Cardiac fibroblast (primary cell): ENCODE results near the gene VCAN.

ENCODE experiments used
- DNase-seq, 2 donors: peaks; one replicate each; pipeline versions ENCODE4 v3.0.0 to v3.0.0-alpha.2; 2010; ENCODE audit warnings: low read depth in 2 of 2
- H3K4me3 ChIP-seq, 2 donors: replicated peaks in 1 of 2; 1 replicate in 1 of 2; 2 replicates in 1 of 2; pipeline ENCODE4 v1.5.1; 2011; ENCODE audit warnings: low read depth in 2 of 2, low read length in 2 of 2, mild to moderate bottlenecking in 2 of 2, moderate library complexity in 1 of 2
- TF ChIP-seq, protein P1 (sequence below): IDR thresholded peaks from one replicate; pipeline ENCODE4 v1.5.1; 2011; ENCODE audit warnings: low read depth, mild to moderate bottlenecking, low read length, inconsistent platforms

VCAN gene

DNA sequence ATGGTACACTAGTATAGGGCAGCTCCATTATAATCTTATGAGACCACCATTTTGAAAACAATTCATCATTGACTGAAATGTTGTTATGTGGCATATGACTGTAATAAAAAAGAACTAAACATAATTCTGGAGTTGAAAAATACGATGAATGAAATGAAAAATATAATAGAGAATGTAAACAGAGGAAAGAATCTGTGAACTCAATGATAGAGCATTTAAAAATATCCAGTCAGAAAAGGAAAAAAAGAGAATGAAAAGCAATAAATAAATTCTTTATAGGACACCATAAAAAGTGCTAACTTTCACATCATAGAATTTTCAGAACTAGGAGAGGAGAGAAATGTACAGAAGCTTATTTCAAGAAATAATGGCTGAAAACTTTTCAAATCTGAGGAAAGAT, 17.6 kb upstream of the VCAN start:
- TF ChIP-seq, protein P1, sequence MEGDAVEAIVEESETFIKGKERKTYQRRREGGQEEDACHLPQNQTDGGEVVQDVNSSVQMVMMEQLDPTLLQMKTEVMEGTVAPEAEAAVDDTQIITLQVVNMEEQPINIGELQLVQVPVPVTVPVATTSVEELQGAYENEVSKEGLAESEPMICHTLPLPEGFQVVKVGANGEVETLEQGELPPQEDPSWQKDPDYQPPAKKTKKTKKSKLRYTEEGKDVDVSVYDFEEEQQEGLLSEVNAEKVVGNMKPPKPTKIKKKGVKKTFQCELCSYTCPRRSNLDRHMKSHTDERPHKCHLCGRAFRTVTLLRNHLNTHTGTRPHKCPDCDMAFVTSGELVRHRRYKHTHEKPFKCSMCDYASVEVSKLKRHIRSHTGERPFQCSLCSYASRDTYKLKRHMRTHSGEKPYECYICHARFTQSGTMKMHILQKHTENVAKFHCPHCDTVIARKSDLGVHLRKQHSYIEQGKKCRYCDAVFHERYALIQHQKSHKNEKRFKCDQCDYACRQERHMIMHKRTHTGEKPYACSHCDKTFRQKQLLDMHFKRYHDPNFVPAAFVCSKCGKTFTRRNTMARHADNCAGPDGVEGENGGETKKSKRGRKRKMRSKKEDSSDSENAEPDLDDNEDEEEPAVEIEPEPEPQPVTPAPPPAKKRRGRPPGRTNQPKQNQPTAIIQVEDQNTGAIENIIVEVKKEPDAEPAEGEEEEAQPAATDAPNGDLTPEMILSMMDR: no peak
- H3K4me3 ChIP-seq: no peak overlapping the region
- DNase-seq: no peak

DNA sequence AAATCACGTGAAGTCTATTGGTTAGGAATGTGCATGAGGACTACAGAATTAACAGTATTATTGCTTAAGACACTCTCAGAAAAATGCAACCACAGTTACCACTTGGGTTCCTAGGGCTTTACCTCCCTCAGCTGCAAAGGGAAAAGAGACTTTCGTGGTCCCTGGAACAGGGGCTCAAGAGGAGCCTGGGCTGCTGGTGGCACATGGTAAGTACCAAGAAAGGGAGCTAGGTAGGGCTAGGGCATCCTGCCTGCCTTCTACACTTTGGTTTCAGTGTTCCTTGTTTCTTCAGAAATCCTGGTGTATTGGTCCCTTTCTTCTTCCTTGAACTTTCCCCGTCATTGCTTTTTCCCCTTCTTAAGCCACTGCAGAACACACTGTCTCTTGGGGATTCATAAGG, 7.3 kb upstream of the VCAN start:
- no peak overlapping the region for H3K4me3 ChIP-seq
- TF ChIP-seq, protein P1: no peak
- DNase-seq: no peak

DNA sequence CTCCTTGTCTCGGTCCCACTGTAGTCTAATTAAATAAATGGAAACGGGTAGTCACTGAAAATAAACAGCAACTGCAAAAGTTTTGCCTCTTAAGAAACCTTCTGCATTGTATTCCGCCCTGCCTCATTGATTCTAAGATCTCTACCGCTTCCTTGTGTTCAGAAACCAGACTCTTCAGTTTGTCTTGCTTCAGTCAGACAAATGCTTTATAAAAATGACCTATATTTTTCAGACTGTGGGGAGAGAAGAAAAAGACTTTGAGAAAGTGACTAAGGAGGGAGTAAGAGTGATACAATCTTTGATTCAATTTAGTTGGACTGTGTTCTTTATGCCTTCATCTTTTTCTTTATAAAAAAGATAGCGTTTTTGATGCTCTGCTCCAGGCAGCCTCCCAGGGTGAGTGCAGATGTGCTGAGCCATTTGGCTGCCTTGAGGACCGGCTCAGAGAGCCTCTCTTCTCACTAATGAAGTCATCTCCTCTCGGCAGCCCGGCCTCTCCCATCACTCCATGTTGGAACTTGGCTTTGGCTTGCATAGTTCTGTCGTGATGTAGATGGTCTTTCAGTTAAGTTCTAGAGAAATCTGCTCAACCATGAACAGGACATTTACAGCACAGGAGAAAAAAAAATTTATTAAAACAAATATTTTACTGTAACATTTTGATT, 4.0 kb upstream of the VCAN start:
- peak; percentile 60 to 68 for DNase-seq
- TF ChIP-seq, protein P1: peak; percentile 16
- H3K4me3 ChIP-seq: no peak overlapping the region

DNA sequence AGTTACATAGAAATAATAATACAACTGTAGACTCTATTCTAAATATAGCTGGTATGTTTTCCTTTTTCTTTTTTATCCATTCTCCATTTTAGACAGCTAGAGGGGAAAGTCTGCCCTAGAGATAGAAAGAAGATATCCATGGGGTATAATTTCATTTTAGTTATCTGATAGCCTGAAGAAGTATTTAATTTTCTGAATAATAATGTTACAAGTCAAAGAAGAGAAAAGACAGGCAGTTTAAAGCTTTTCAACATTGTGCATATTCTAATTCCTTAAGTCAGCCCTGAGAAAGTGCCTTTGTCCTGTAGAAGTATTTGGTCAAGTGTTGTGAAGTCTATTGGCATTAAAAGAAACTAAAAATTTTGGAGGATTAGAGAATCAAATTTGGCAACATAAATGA, 2.5 kb upstream of the VCAN start:
- TF ChIP-seq, protein P1: no peak
- no peak for DNase-seq

DNA sequence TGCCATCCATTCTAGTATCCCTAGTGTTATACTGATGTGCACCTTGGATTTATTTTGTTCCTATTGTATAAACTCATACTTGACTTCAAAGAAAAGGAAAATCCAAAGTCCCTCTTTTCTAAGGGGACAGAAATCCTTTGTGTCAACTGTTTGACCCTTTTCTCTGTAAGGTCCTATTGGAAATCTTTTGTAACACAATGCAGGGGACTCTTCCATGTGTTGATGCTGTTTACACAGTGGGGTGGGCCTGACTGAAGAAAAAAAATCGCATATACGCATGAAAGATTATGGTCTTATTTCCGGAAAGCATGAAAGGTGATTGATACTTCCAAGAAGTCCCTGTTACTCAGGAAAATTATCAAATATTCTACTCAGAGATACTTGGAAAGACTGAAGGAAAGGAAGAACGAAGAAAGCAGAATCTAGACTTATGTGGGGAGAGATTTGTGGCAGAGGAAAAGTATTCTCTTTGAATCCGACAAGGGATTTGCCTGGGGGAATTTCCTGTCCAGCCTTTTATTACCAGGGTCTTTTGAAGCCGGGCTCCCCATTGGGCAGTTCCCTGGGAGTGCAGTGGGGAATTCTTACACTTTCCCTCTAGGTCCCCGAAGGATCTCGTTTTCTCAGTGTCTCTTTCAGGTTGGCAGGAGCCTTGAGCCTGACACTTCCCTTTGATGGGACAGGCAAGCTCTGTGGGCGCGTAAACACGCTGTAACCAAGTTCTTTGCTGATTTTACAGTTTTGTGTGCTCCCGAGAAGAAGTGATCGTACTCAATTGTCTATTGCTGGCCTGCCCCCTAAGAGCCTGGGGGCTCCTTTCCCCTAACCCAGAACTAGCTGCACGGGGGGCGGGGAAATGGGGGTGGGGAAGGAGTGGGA, 779 bp upstream of the VCAN start:
- H3K4me3 ChIP-seq: peak overlapping the region; percentile 60 to 93
- DNase-seq: peak in 1 of 2 donors; percentile 25
- TF ChIP-seq, protein P1: no peak

More for the DNA sequence above, 2.5 kb upstream of the VCAN start:
- no peak overlapping the region for H3K4me3 ChIP-seq

DNA sequence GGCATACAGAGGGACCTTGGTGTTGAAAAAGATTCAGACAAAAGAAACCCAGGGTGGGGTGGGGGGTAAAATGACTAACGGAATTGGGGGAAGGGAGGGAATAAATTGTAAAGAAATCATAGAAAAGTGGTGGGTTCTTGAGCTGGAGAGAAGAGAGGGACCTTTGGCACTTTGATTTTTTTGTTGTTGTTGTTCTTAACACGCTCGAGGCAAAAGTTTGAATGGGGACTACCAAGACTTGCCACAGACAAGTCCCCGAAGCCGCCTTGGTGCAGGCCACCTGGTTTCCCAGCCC, 616 bp downstream of the VCAN start:
- H3K4me3 ChIP-seq: peak overlapping the region; percentile 60 to 93
- DNase-seq: no peak
- TF ChIP-seq, protein P1: no peak
